ENCODE measurements around the gene ACTC1.

GRCh38 chr15:34759347-34759746, 36.0 kb downstream of the ACTC1 start:
- TF ChIP-seq FOXM1 (IDR thresholded peaks at IDR 0.05; ENCODE audit: borderline replicate concordance) (no peak), SP1 (IDR thresholded peaks at IDR 0.05) (no peak), ELF4 (IDR thresholded peaks at IDR 0.05) (no peak), SUZ12 (IDR thresholded peaks at IDR 0.05) (no peak), FOXA1 (IDR thresholded peaks at IDR 0.05) (no peak), ARNT (IDR thresholded peaks at IDR 0.05) (no peak), ZNF384 (IDR thresholded peaks at IDR 0.05) (no peak), FOXK2 (IDR thresholded peaks at IDR 0.05) (no peak), TARDBP (IDR thresholded peaks at IDR 0.05) (no peak), LEF1 (IDR thresholded peaks at IDR 0.05; ENCODE audit: borderline replicate concordance) (no peak), HDGF (IDR thresholded peaks at IDR 0.05; ENCODE audit: borderline replicate concordance) (no peak), NFRKB (IDR thresholded peaks at IDR 0.05) (no peak), BHLHE40 (IDR thresholded peaks at IDR 0.05; ENCODE audit: borderline replicate concordance) (no peak)
- TF ChIP-seq, protein P1, sequence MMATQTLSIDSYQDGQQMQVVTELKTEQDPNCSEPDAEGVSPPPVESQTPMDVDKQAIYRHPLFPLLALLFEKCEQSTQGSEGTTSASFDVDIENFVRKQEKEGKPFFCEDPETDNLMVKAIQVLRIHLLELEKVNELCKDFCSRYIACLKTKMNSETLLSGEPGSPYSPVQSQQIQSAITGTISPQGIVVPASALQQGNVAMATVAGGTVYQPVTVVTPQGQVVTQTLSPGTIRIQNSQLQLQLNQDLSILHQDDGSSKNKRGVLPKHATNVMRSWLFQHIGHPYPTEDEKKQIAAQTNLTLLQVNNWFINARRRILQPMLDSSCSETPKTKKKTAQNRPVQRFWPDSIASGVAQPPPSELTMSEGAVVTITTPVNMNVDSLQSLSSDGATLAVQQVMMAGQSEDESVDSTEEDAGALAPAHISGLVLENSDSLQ (IDR thresholded peaks at IDR 0.05) = no peak
